ENCODE results near the gene RFFL.
"Not testable (repeated sequence)": the region's sequence is repeated elsewhere in the genome, so short reads cannot be mapped to it uniquely, and the experiment has no call there.

The RFFL gene

GRCh38 chr17:35048685-35049379 is 14.7 kb downstream of the RFFL start:
- no peak for DNase-seq (ENCODE audit: low spot score)

DNA sequence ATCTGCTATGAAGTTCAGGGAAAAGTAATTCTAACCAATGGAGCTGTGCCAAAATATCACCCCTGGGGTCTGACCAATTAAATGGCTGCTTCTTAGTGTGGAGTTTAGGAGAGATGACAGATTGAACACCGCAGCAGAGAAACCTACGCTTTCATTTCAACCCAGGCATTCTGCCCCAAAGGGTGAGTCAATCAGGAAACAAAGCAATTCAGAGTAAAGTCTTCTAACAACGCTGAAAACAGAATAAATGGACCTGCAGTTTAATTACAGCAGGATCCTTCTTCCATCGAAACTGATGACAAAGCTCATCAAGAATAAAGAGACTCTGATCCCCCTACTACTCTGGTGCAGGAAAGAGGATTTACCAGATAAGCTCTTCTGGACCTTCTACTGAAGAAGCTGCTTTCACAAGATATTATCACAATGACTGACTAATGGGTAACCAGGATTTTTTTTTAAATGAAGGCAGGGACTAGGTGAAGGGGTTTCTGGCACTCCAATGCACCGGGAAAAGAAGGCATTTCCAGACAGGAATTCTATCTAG is 16.7 kb downstream of the RFFL start:
- no peak for DNase-seq (ENCODE audit: low spot score)

- no peak for DNase-seq (ENCODE audit: low spot score)
Measured at GRCh38 chr17:35046245-35046644, 17.3 kb downstream of the RFFL start.

GRCh38 chr17:35045458-35045979 is 18.0 kb downstream of the RFFL start:
- not testable (repeated sequence) for DNase-seq (ENCODE audit: low spot score)

DNA sequence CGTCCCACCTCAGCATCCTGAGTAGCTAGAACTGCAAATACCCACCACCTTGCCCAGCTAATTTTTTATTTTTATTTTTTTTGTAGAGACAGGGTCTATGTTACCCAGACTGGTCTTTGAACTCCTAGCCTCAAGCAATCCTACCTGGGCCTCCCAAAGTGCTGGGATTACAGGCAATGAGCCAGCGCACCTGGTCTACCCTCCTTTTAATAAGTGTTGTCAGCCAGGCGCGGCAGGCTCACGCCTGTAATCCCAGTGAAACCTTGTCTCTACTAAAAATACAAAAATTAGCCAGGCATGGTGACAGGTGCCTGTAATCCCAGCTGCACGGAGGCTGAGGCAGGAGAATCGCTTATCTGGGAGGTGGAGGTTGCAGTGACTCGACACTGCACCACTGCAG is 19.3 kb downstream of the RFFL start:
- no peak for DNase-seq (ENCODE audit: low spot score)

- no peak for DNase-seq (ENCODE audit: low spot score)
Measured at GRCh38 chr17:35041390-35041789, 22.1 kb downstream of the RFFL start.

DNA sequence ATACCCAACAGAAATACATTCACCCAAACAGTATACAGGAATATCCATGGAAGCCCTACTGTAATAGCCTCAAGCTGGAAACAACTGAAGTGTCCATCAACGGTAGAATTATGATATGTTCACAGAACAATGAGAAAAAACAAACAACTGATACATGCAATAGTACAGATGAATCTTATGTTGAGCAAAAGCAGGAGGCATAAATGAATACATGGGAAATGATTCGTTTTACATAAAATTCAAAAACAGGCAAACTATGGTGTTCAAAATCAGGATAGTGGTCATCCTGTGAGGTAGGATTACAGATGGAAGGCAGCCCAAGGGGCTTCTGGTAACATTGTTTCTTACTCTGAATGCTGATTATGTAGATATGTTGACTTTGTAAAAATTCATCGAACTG is 25.1 kb downstream of the RFFL start:
- no peak for DNase-seq (ENCODE audit: low spot score)

- no peak for DNase-seq (ENCODE audit: low spot score)
Measured at GRCh38 chr17:35030780-35031179, 32.7 kb downstream of the RFFL start.

- DNase-seq (ENCODE audit: low spot score) = no peak
Measured at GRCh38 chr17:35028531-35029262, 34.8 kb downstream of the RFFL start.

DNA sequence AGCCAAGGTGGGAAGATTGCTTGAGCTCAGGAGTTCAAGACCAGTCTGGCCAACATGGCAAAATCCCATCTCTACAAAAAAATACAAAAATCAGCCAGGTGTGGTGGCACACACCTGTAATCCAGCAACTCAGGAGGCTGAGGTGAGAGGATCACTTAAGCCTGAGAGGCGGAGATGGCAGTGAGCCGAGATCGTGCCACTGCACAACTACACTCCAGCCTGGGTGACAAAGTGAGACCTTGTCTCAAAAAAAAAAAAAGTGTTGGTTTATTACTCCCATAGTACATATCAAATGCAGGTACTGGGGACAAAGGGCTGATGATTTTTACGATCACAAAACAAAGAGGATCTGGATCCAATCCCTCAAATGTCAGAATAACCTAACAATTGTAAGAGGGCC is 35.4 kb downstream of the RFFL start:
- DNase-seq (ENCODE audit: low spot score) = not testable (repeated sequence)

GRCh38 chr17:35025541-35025940 is 38.0 kb downstream of the RFFL start:
- DNase-seq (ENCODE audit: low spot score) = no peak

DNA sequence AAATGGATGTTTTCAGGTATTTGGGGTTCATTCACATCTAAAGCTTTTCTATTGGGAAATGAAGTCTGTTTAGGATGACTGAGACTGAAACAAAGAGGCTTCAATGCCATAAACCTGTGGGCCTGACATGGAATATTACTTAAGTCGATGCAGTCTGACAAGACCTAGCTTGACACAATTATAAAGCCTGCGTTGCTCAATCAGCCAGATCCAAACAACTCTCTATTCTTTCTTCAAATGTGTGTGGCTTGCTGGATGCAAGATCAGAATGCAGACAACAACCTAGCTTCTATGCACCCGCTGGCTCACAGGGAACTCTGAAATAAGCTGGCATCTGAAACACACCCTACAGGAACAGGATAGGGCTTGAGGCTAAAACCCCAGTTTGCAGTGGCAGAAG is 40.0 kb downstream of the RFFL start:
- no peak for DNase-seq (ENCODE audit: low spot score)

- DNase-seq (ENCODE audit: low spot score) = no peak
Measured at GRCh38 chr17:35022536-35023063, 40.9 kb downstream of the RFFL start.

- no peak for DNase-seq (ENCODE audit: low spot score)
Measured at GRCh38 chr17:35021520-35022380, 41.8 kb downstream of the RFFL start.

GRCh38 chr17:35019386-35020179 is 43.9 kb downstream of the RFFL start:
- DNase-seq (ENCODE audit: low spot score) = no peak

DNA sequence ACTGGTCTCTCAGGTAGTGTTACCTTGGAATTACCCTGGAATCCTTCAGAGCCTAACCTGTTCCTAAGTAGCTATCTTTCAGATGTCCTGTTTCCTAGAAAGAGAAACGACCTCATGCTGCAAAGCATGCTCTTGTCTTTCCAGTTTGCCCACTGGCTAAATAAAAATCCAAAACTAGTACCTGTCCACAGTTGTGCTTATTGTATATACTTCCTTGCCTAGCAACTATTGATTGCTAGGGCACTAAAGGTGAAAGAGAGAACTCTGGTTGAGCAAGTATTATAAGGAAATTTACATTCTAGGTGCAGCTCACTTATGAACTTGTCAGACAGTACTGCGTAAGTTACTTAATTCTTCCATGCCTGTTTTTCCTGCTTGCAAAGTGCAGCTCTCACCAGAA is 44.7 kb downstream of the RFFL start:
- no peak for DNase-seq (ENCODE audit: low spot score)

GRCh38 chr17:35017021-35017420 is 46.5 kb downstream of the RFFL start:
- DNase-seq (ENCODE audit: low spot score) = no peak

GRCh38 chr17:35016369-35016768 is 47.1 kb downstream of the RFFL start:
- DNase-seq (ENCODE audit: low spot score) = no peak

DNA sequence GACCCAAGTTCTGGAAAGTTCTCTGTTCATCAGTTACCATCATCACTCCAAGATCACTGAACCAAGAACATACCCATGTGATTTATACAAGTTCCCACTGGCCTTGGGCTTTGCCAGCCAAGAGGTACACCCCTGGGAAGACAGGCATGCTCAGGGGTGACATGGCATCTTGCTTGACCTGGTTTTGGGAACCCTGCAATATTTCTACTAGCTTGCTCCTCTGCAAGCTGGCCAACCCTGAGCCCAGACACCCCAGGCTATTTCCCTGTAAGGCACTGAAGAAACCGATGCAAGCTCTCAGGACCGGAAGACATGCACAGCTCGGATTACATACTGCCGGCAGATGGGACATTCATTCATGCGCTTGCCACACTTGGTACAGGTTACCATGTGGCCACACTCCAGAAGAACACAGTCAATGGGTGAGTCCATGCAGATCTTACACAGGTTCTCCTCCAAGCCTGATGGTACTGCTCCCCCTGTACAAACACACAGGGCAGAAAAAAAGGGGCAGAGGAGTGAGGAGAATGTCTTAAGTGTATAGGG is 51.8 kb downstream of the RFFL start:
- DNase-seq (ENCODE audit: low spot score) = no peak

GRCh38 chr17:35010093-35010492 is 53.4 kb downstream of the RFFL start:
- DNase-seq (ENCODE audit: low spot score) = no peak

GRCh38 chr17:35006961-35007360 is 56.5 kb downstream of the RFFL start:
- no peak for DNase-seq (ENCODE audit: low spot score)

Measured in iPS-NIHi11 (cell line).